GM20000 (cell line): ENCODE results near the gene KRTAP10-8.
"Not testable (repeated sequence)": the region's sequence is repeated elsewhere in the genome, so short reads cannot be mapped to it uniquely, and the experiment has no call there.

Experiments used
- DNase-seq: peaks from one replicate; pipeline ENCODE4 v3.0.0; 2012; ENCODE audit warnings: low spot score
- TF ChIP-seq, protein P1 (sequence below): IDR thresholded peaks from 2 replicates; pipeline ENCODE4 v1.5.1; 2012; ENCODE audit warnings: mild to moderate bottlenecking, control low read depth; ENCODE audit errors: extremely low read depth, missing control alignments

The KRTAP10-8 gene

DNA sequence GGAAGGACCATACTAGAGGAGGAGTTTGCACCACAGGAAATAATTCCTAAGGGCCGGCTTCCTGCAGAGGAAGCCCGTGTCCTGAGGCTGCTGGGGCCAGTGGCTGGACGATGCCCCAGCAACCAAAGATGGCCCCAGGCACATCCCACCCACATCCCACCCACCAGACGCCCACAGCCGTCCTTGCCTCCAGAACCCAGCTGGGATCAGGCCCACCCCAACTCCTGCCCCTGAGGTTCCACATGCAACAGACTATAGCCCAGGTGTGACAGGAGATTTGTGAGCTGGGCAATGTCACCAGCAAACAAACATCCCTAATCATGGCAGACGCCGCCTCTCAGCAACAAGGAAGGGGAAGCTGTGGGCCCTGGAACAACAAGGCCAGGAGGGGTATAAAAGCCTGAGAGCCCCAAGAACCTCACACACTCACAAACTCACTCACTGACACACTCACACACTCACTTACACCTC lies 14.8 kb downstream of the KRTAP10-8 start, which contains the start of gene KRTAP10-9:
Gene KRTAP10-9, plus strand, starts transcription at position 421 of the 471 bp plus-strand sequence. CDS start 79 bp downstream, outside the sequence.
- no peak for DNase-seq
- TF ChIP-seq, protein P1, sequence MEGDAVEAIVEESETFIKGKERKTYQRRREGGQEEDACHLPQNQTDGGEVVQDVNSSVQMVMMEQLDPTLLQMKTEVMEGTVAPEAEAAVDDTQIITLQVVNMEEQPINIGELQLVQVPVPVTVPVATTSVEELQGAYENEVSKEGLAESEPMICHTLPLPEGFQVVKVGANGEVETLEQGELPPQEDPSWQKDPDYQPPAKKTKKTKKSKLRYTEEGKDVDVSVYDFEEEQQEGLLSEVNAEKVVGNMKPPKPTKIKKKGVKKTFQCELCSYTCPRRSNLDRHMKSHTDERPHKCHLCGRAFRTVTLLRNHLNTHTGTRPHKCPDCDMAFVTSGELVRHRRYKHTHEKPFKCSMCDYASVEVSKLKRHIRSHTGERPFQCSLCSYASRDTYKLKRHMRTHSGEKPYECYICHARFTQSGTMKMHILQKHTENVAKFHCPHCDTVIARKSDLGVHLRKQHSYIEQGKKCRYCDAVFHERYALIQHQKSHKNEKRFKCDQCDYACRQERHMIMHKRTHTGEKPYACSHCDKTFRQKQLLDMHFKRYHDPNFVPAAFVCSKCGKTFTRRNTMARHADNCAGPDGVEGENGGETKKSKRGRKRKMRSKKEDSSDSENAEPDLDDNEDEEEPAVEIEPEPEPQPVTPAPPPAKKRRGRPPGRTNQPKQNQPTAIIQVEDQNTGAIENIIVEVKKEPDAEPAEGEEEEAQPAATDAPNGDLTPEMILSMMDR: no peak

DNA sequence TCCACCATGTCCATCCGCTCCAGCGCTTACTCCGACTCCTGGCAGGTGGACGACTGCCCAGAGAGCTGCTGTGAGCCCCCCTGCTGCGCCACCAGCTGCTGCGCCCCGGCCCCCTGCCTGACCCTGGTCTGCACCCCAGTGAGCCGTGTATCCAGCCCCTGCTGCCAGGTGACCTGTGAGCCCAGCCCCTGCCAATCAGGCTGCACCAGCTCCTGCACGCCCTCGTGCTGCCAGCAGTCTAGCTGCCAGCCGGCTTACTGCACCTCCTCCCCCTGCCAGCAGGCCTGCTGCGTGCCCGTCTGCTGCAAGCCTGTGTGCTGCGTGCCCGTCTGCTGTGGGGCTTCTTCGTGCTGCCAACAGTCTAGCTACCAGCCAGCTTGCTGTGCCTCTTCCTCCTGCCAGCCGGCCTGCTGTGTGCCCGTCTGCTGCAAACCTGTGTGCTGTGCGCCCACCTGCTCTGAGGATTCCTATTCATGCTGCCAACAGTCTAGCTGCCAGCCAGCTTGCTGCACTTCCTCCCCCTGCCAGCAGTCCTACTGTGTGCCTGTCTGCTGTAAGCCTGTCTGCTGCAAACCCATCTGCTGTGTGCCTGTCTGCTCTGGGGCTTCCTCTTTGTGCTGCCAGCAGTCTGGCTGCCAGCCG lies 15.4 kb downstream of the KRTAP10-8 start:
- not testable (repeated sequence) for DNase-seq

DNA sequence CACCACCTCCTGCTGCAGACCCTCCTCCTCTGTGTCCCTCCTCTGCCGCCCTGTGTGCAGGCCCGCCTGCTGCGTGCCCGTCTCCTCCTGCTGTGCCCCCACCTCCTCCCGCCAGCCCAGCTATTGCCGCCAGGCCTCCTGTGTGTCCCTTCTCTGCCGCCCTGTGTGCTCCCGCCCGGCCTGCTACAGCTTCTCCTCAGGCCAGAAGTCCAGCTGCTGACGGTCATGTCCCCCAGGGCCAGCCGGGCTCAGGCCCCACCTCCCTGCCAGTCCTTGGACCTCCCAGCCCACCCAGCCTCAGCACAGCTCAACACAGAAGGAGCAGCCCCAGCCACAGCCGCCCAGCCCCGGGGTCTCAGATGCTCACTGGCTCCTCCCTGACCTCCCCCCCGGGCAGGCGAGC lies 16.0 kb downstream of the KRTAP10-8 start:
- not testable (repeated sequence) for DNase-seq

DNA sequence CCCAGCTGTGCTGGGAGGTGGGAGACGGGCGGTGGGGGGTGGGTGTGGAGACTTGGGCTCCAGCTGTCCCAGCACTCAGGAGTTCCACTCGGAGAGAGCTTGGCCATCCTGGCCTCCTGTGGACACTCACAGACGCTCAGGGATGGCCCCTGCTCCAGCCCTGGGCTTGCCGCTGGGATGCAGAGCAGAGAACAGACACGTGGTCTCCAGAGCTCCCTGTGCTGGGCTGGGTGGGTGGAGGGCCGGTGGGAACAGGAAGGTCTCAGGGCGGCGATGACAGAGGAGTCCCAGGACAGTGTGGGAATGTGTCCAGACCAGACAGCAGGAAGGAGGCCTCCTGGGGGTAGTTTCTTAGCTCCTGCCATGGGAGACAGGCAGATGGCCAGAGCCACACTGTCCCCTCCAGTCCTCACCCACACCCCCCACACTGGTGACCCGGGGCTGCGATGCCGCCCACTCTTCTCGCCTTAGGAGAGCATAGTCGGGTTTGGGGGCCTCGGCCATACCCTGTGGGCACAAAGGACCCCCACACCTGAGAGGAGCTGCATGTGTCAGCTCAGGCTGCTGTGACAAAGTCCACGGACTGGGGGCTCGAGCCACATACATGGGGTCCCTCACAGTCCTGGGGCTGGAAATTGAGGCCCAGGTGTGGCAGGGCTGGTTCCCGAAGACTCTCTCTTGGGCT lies 17.0 kb downstream of the KRTAP10-8 start:
- no peak for DNase-seq
- TF ChIP-seq, protein P1: no peak

DNA sequence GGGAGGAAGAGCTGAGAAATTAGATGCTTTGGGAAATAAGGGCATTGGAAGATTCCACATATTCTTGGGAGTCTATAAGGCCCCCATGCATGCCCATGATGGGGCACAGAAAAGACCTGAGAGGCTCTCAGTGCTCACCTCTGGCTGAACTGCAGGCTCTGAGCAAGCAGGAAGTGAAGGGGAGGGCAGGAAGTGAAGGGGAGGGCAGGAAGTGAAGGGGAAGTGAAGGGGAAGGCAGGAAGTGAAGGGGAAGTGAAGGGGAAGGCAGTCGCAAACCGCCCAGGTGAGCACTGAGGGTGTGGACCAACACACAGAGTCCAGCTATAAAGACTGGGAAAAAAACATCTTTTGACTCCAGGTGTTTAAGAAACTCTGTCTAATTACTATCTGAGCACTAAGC lies 18.6 kb downstream of the KRTAP10-8 start:
- DNase-seq: no peak
- TF ChIP-seq, protein P1: no peak

DNA sequence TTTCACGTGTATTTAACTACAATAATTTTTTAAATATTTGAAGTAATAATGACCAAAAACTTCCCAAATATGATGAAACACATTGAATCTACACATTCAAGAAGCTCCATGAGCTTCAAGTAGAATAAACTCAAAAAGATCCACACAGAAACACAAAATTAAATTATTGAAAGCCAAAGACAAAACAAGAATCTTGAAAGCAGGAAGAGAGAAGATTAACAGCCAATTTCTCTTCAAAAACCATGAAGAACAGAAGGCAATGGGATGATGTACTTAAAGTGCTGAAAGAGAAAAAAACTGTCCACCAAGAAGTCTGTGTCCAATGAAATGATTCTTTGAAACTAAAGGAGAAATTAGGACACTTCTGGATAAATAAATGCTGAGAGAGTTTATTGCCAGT lies 20.2 kb downstream of the KRTAP10-8 start:
- TF ChIP-seq, protein P1: no peak
- no peak for DNase-seq

DNA sequence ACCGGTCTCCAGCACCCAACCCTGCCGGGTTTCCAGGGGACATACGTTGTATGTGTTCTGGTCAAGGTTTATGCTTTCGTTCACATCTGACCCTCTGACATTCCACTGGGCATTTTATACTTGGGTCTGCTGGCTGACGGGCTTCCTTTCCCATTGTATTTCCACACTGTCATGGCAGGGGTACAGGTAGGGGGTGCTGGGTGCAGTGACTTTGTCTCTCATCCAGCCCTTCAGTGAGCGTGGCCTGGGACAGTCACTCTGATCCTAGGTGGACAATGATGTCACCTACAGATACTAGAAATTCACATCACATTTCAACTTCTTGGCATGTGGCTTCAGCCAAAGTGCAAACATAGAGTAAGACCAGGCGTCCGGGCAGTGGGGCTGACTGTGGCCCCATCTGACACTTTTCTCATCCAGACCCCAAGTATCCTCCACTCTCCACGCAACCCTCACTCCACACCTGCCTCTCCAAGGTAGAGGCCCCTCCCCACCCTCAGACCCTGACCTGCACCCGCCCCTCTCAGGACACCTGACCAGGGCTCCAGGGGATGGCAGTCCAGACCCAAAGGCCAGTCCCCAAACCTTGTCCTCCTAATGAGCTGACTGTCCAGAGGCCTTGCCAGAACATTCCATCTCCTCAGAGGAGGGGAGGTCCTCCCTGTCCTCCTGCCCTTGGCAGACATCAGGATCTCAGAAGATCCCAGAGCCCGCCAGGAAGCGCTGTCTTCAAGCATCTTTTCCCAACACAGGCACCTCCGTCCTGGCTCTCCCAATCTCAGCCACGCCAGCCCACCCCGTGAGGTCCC lies 24.5 kb downstream of the KRTAP10-8 start:
- DNase-seq: no peak
- TF ChIP-seq, protein P1: no peak
